HEK293 (cell line): Measurements from ENCODE around the gene ARMH4.
A peak's percentile ranks its signal among the peaks of the same experiment; 100 is the strongest.

Experiments used
- CTCF ChIA-PET: fragments of 350-600 bp; formaldehyde crosslinking; extraction: SDS; loops from one replicate; lab custom pipeline; 2021; ENCODE audit warnings: antibody characterized with exemption; lab: Yijun Ruan, JAX
- POLR2A ChIA-PET: fragments of 300-600 bp; formaldehyde crosslinking; extraction: SDS; loops from one replicate; lab custom pipeline; 2020; ENCODE audit warnings: antibody characterized with exemption, inconsistent platforms; lab: Yijun Ruan, JAX
- H3K27ac ChIP-seq: fragments of 200-500 bp; sonication (Bioruptor generic); 2 replicates; pipeline ENCODE4 v1.5.1; 2014; ENCODE audit warnings: low read depth, low read length, control low read depth, inconsistent platforms; ENCODE audit errors: extremely low read depth
- H3K36me3 ChIP-seq, 2 experiments: fragments of 200-500 bp in 1 of 2; sonication (Bioruptor generic) in 1 of 2; 1 replicate in 1 of 2; 2 replicates in 1 of 2; pipeline ENCODE4 v1.5.1; 2014 to 2017; ENCODE audit warnings: inconsistent platforms in 2 of 2, low read length in 2 of 2; ENCODE audit not compliant: control insufficient read depth in 2 of 2, insufficient read depth in 1 of 2
- H3K4me1 ChIP-seq: fragments of 200-500 bp; sonication (Bioruptor generic); 2 replicates; pipeline ENCODE4 v1.5.1; 2014; ENCODE audit warnings: mild to moderate bottlenecking, low read length, inconsistent platforms; ENCODE audit not compliant: control insufficient read depth, insufficient read depth
- H3K4me3 ChIP-seq: 2 replicates; pipeline ENCODE4 v1.5.1; 2011; ENCODE audit warnings: low read depth, mild to moderate bottlenecking, control low read depth, low read length, moderate library complexity
- H3K9me3 ChIP-seq: fragments of 200-500 bp; sonication (Bioruptor generic); 2 replicates; pipeline ENCODE4 v1.5.1; 2014; ENCODE audit warnings: low read depth, low read length, inconsistent platforms; ENCODE audit not compliant: control insufficient read depth, insufficient read depth
- KLF10 ChIP-seq: fragments of 450-650 bp; IDR thresholded peaks from 2 replicates; pipeline ENCODE4 v1.5.1; 2018; ENCODE audit warnings: missing biosample characterization, mild to moderate bottlenecking, missing genetic modification characterization
- SP3 ChIP-seq: fragments of 450-650 bp; formaldehyde crosslinking; IDR thresholded peaks from 2 replicates; pipeline ENCODE4 v1.5.1; 2016; ENCODE audit warnings: missing biosample characterization, missing genetic modification characterization
- ZBTB11 ChIP-seq: fragments of 450-650 bp; formaldehyde crosslinking; conservative IDR thresholded peaks from 2 replicates; pipeline ENCODE4 v1.5.1; 2016; ENCODE audit warnings: low read depth, missing biosample characterization, missing genetic modification characterization
- ZBTB8A ChIP-seq: fragments of 450-650 bp; formaldehyde crosslinking; IDR thresholded peaks from 2 replicates; pipeline ENCODE4 v1.5.1; 2016; ENCODE audit warnings: missing biosample characterization, missing genetic modification characterization
- ZNF10 ChIP-seq: fragments of 450-650 bp; formaldehyde crosslinking; IDR thresholded peaks from 2 replicates; pipeline ENCODE4 v1.5.1; 2017; ENCODE audit warnings: missing biosample characterization, missing genetic modification characterization
- ZNF302 ChIP-seq: fragments of 450-650 bp; formaldehyde crosslinking; IDR thresholded peaks from 2 replicates; pipeline ENCODE4 v1.5.1; 2016; ENCODE audit warnings: missing biosample characterization, missing genetic modification characterization, low read depth
- ZNF529 ChIP-seq: fragments of 450-650 bp; formaldehyde crosslinking; IDR thresholded peaks from 2 replicates; pipeline ENCODE4 v1.5.1; 2017; ENCODE audit warnings: missing genetic modification characterization, missing biosample characterization; ENCODE audit not compliant: insufficient replicate concordance
- ZNF704 ChIP-seq: fragments of 450-650 bp; formaldehyde crosslinking; IDR thresholded peaks from 2 replicates; pipeline ENCODE4 v1.5.1; 2016; ENCODE audit warnings: missing biosample characterization, missing genetic modification characterization
- ZNF777 ChIP-seq: fragments of 450-650 bp; formaldehyde crosslinking; IDR thresholded peaks from 2 replicates; pipeline ENCODE4 v1.5.1; 2017; ENCODE audit warnings: missing biosample characterization, missing genetic modification characterization, borderline replicate concordance
- TF ChIP-seq, protein P1 (sequence below): fragments of 450-650 bp; formaldehyde crosslinking; IDR thresholded peaks from 2 replicates; pipeline ENCODE4; 2016; ENCODE audit warnings: missing biosample characterization, missing genetic modification characterization
- TF ChIP-seq, protein P2 (sequence below): fragments of 450-650 bp; formaldehyde crosslinking; IDR thresholded peaks from 2 replicates; pipeline ENCODE4 v1.5.1; 2016; ENCODE audit warnings: missing biosample characterization, missing genetic modification characterization
- TF ChIP-seq, protein P3 (sequence below): sonication (generic); formaldehyde crosslinking; IDR thresholded peaks from 2 replicates; pipeline ENCODE4 v1.8.1; 2022; ENCODE audit warnings: mild to moderate bottlenecking, moderate library complexity, missing genetic modification reagents
- TF ChIP-seq, protein P4 (sequence below): fragments of 450-650 bp; formaldehyde crosslinking; IDR thresholded peaks from 2 replicates; pipeline ENCODE4 v1.5.1; 2016; ENCODE audit warnings: missing biosample characterization, missing genetic modification characterization, borderline replicate concordance
- TF ChIP-seq, protein P5 (sequence below): fragments of 450-650 bp; formaldehyde crosslinking; IDR thresholded peaks from 2 replicates; pipeline ENCODE4 v1.5.1; 2016; ENCODE audit warnings: missing biosample characterization, missing genetic modification characterization, low read depth

The ARMH4 gene

DNA sequence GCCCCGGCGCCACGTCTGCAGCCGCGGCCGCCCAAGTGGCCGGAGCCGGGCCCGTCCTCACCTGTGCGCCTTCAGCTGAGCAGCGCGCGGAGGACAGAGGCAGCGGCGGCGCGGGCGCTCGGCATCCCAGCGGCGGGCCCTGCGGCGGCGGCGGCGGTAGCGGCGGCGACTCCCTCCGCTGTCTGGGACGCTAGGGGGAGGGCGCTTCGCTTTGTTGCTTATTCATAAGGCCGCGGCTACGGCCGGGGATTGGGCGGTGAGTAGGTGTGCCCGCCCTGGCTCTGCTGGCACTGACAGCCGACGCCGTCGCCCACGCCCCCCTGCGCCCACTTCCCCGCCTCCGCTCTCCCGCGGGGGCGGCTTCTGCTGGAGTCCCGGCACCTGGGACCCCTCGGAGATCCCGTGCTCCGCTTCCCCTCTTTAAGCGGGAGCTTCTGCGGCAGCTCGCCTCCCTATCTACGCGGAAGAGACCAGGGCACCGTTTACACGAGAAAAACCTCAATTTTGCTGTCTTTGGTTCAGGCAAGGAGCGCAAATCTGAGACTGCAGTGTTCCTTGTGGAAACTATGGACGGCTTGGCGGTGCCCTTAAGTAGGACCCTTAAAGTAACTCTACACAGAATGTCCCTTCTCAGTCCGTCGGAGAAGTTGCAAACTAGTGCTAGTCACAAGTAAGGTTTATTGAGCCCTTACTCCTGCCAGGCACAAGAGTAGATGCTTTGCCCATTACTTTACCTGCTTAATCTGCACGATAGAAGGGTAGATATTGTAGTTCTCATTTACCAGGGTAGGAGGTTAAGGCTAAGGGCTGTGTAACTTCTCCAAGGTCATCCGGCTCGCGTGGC is at the start of gene ARMH4 (continued):
- TF ChIP-seq ZNF704 (no peak), ZNF10 (tag by site-specific recombination) (peak; percentile 10; the same call in 1 of the 2 replicates), ZBTB8A (peak; percentile 46; the same call in 1 of the 2 replicates), ZNF302 (tag by site-specific recombination) (no peak), SP3 (peak; percentile 54), KLF10 (tag by site-specific recombination) (peak; percentile 82)
- TF ChIP-seq, protein P1, sequence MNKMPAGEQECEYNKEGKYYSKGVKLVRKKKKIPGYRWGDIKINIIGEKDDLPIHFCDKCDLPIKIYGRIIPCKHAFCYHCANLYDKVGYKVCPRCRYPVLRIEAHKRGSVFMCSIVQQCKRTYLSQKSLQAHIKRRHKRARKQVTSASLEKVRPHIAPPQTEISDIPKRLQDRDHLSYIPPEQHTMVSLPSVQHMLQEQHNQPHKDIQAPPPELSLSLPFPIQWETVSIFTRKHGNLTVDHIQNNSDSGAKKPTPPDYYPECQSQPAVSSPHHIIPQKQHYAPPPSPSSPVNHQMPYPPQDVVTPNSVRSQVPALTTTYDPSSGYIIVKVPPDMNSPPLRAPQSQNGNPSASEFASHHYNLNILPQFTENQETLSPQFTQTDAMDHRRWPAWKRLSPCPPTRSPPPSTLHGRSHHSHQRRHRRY (tag by site-specific recombination): no peak
- TF ChIP-seq, protein P2, sequence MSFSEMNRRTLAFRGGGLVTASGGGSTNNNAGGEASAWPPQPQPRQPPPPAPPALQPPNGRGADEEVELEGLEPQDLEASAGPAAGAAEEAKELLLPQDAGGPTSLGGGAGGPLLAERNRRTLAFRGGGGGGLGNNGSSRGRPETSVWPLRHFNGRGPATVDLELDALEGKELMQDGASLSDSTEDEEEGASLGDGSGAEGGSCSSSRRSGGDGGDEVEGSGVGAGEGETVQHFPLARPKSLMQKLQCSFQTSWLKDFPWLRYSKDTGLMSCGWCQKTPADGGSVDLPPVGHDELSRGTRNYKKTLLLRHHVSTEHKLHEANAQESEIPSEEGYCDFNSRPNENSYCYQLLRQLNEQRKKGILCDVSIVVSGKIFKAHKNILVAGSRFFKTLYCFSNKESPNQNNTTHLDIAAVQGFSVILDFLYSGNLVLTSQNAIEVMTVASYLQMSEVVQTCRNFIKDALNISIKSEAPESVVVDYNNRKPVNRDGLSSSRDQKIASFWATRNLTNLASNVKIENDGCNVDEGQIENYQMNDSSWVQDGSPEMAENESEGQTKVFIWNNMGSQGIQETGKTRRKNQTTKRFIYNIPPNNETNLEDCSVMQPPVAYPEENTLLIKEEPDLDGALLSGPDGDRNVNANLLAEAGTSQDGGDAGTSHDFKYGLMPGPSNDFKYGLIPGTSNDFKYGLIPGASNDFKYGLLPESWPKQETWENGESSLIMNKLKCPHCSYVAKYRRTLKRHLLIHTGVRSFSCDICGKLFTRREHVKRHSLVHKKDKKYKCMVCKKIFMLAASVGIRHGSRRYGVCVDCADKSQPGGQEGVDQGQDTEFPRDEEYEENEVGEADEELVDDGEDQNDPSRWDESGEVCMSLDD (tag by site-specific recombination): no peak
- TF ChIP-seq, protein P3, sequence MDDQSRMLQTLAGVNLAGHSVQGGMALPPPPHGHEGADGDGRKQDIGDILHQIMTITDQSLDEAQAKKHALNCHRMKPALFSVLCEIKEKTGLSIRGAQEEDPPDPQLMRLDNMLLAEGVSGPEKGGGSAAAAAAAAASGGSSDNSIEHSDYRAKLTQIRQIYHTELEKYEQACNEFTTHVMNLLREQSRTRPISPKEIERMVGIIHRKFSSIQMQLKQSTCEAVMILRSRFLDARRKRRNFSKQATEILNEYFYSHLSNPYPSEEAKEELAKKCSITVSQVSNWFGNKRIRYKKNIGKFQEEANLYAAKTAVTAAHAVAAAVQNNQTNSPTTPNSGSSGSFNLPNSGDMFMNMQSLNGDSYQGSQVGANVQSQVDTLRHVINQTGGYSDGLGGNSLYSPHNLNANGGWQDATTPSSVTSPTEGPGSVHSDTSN (CRISPR knock-in tag): 0 out of 2 replicates have a peak, but pooled peaks have one; percentile 28
- TF ChIP-seq, protein P4, sequence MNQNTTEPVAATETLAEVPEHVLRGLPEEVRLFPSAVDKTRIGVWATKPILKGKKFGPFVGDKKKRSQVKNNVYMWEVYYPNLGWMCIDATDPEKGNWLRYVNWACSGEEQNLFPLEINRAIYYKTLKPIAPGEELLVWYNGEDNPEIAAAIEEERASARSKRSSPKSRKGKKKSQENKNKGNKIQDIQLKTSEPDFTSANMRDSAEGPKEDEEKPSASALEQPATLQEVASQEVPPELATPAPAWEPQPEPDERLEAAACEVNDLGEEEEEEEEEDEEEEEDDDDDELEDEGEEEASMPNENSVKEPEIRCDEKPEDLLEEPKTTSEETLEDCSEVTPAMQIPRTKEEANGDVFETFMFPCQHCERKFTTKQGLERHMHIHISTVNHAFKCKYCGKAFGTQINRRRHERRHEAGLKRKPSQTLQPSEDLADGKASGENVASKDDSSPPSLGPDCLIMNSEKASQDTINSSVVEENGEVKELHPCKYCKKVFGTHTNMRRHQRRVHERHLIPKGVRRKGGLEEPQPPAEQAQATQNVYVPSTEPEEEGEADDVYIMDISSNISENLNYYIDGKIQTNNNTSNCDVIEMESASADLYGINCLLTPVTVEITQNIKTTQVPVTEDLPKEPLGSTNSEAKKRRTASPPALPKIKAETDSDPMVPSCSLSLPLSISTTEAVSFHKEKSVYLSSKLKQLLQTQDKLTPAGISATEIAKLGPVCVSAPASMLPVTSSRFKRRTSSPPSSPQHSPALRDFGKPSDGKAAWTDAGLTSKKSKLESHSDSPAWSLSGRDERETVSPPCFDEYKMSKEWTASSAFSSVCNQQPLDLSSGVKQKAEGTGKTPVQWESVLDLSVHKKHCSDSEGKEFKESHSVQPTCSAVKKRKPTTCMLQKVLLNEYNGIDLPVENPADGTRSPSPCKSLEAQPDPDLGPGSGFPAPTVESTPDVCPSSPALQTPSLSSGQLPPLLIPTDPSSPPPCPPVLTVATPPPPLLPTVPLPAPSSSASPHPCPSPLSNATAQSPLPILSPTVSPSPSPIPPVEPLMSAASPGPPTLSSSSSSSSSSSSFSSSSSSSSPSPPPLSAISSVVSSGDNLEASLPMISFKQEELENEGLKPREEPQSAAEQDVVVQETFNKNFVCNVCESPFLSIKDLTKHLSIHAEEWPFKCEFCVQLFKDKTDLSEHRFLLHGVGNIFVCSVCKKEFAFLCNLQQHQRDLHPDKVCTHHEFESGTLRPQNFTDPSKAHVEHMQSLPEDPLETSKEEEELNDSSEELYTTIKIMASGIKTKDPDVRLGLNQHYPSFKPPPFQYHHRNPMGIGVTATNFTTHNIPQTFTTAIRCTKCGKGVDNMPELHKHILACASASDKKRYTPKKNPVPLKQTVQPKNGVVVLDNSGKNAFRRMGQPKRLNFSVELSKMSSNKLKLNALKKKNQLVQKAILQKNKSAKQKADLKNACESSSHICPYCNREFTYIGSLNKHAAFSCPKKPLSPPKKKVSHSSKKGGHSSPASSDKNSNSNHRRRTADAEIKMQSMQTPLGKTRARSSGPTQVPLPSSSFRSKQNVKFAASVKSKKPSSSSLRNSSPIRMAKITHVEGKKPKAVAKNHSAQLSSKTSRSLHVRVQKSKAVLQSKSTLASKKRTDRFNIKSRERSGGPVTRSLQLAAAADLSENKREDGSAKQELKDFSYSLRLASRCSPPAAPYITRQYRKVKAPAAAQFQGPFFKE (tag by site-specific recombination): no peak
- TF ChIP-seq, all 188 proteins: peak for 23

DNA sequence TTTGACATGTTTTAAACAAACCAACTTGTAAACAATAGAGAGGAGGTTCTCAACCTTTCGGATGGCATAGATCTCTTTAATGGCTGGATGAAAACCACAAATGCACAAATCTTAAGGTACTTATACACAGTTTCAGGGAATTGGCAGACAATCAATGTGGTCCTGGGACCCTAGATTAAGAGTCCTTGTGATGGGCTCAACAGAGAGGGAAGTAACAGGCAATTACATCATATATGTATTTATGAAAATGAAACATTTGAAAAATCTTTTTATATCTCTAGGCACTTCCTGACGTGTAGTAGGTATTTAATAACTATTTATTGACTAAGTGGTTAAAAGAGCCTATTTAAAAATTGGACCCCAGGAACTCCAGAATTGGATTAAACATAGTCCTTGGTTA is 48.8 kb upstream of the ARMH4 start:
- H3K4me3 ChIP-seq: peak overlapping the region; percentile 99
- POLR2A ChIA-PET: interaction anchor here (1.1 to 1.3 kb wide), 2 partner anchors 12 to 29 kb away, joined by 3 to 4 read pairs; no protein-coding TSS in a partner anchor
- TF ChIP-seq ZBTB11 (tag by site-specific recombination): no peak
- TF ChIP-seq ZNF302 (tag by site-specific recombination): no peak
- TF ChIP-seq, protein P5, sequence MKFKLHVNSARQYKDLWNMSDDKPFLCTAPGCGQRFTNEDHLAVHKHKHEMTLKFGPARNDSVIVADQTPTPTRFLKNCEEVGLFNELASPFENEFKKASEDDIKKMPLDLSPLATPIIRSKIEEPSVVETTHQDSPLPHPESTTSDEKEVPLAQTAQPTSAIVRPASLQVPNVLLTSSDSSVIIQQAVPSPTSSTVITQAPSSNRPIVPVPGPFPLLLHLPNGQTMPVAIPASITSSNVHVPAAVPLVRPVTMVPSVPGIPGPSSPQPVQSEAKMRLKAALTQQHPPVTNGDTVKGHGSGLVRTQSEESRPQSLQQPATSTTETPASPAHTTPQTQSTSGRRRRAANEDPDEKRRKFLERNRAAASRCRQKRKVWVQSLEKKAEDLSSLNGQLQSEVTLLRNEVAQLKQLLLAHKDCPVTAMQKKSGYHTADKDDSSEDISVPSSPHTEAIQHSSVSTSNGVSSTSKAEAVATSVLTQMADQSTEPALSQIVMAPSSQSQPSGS (tag by site-specific recombination): no peak
- no peak for TF ChIP-seq ZNF529 (tag by site-specific recombination)
- TF ChIP-seq ZBTB8A: no peak
- TF ChIP-seq ZNF777 (tag by site-specific recombination): no peak
- TF ChIP-seq, all 188 proteins: peak for 0
- Histone ChIP-seq H3K4me1 (peaks cover 2% of the 10 kb centered on the region; the same call in 1 of the 2 replicates), H3K27ac (peak overlapping the region; percentile 83), H3K36me3 (peaks cover 9 to 16% of the 10 kb centered on the region in 2 experiments), H3K9me3 (no peaks in the 10 kb centered on the region)
- CTCF ChIA-PET: no interaction called here
